HUDEP-2 (cell line): ENCODE results near the gene ZFP36L2.

Experiments
- DNase-seq, 76 experiments: peaks; one replicate each; lab custom pipeline; 2025; ENCODE audit not compliant: unreplicated experiment in 76 of 76; lab: John Stamatoyannopoulos, UW

Gene ZFP36L2

GRCh38 chr2:43224571-43225092 lies 1.8 kb downstream of the ZFP36L2 start:
- DNase-seq, result peak in 33 of 76 experiments; percentile 6 to 72 (median 48)

- DNase-seq, result peak in 64 of 76 experiments; percentile 10 to 73 (median 55)
Observed at GRCh38 chr2:43224131-43224570, 2.3 kb downstream of the ZFP36L2 start.

- DNase-seq, result peak in 19 of 76 experiments; percentile 8 to 55 (median 36)
Observed at GRCh38 chr2:43223521-43224001, 2.8 kb downstream of the ZFP36L2 start.

- peak in 35 of 76 experiments; percentile 6 to 77 (median 49) for DNase-seq
Observed at GRCh38 chr2:43222475-43223309, 3.7 kb downstream of the ZFP36L2 start.

- peak in 73 of 76 experiments; percentile 27 to 94 (median 84) for DNase-seq
Observed at GRCh38 chr2:43221763-43222474, 4.5 kb downstream of the ZFP36L2 start.

- peak in 72 of 76 experiments; percentile 27 to 89 (median 70) for DNase-seq
Observed at GRCh38 chr2:43221124-43221762, 5.2 kb downstream of the ZFP36L2 start.

- DNase-seq, result peak in 5 of 76 experiments; percentile 24 to 72 (median 54)
Observed at GRCh38 chr2:43220760-43221123, 5.7 kb downstream of the ZFP36L2 start.

- peak in 18 of 76 experiments; percentile 25 to 76 (median 53) for DNase-seq
Observed at GRCh38 chr2:43220229-43220751, 6.1 kb downstream of the ZFP36L2 start.

- peak in 74 of 76 experiments; percentile 34 to 97 (median 89) for DNase-seq
Observed at GRCh38 chr2:43219383-43220228, 6.8 kb downstream of the ZFP36L2 start.

GRCh38 chr2:43218702-43219382 lies 7.6 kb downstream of the ZFP36L2 start:
- DNase-seq, result peak in 61 of 76 experiments; percentile 13 to 81 (median 53)

- DNase-seq, result peak in 45 of 76 experiments; percentile 2 to 78 (median 47)
Observed at GRCh38 chr2:43218155-43218701, 8.2 kb downstream of the ZFP36L2 start.

GRCh38 chr2:43217228-43218154 lies 8.9 kb downstream of the ZFP36L2 start:
- peak in 1 of 76 experiments; percentile 18 for DNase-seq

- DNase-seq, result no peak
Observed at GRCh38 chr2:43216629-43217028, 9.8 kb downstream of the ZFP36L2 start.

GRCh38 chr2:43215673-43216255 lies 10.6 kb downstream of the ZFP36L2 start:
- DNase-seq, result no peak

- DNase-seq, result no peak
Observed at GRCh38 chr2:43214253-43214652, 12.2 kb downstream of the ZFP36L2 start.

GRCh38 chr2:43212931-43213330 lies 13.5 kb downstream of the ZFP36L2 start:
- peak in 67 of 76 experiments; percentile 13 to 83 (median 55) for DNase-seq
